Vagina (tissue), 2 donors: ENCODE data around the gene KCNMB2.

Experiments used
- CTCF ChIP-seq, 3 experiments: fragments of 450-650 bp in 2 of 3; fragments of 200-600 bp in 1 of 3; sonication (generic) in 1 of 3; IDR thresholded peaks; one replicate each; pipeline ENCODE4 v1.5.1; 2017 to 2019; ENCODE audit warnings: antibody characterized with exemption in 3 of 3, mild to moderate bottlenecking in 2 of 3, moderate library complexity in 2 of 3
- POLR2A ChIP-seq, 2 donors: fragments of 450-650 bp; IDR thresholded peaks; one replicate each; pipeline ENCODE4 v1.6.1; 2017; ENCODE audit warnings: antibody characterized with exemption in 2 of 2, mild to moderate bottlenecking in 2 of 2, moderate library complexity in 2 of 2
- POLR2AphosphoS5 ChIP-seq, 2 donors: sonication (generic); formaldehyde crosslinking; IDR thresholded peaks; one replicate each; pipeline ENCODE4 v1.9.0; 2017; ENCODE audit warnings: antibody characterized with exemption in 2 of 2, mild to moderate bottlenecking in 2 of 2, low read depth in 1 of 2; ENCODE audit not compliant: insufficient read depth in 1 of 2

GRCh38 chr3:178586076-178586475 is 49.8 kb downstream of the KCNMB2 start:
- TF ChIP-seq CTCF (IDR thresholded peaks at IDR 0.05): no peak
- no peak for TF ChIP-seq POLR2A (IDR thresholded peaks at IDR 0.05)
- no peak for TF ChIP-seq POLR2AphosphoS5 (IDR thresholded peaks at IDR 0.05; ENCODE audit: insufficient read depth in 1 of 2, low read depth in 1 of 2)
